HG02571 (cell line): ENCODE results near the gene PCYT1B.
"Not testable (repeated sequence)": the region's sequence is repeated elsewhere in the genome, so short reads cannot be mapped to it uniquely, and the experiment has no call there.

Experiments used
- ATAC-seq: cut with Tn5 transposase; IDR thresholded peaks from one replicate; pipeline ENCODE4 v1.9.1; 2021; ENCODE audit warnings: mild to moderate bottlenecking, moderate library complexity; ENCODE audit not compliant: unreplicated experiment

PCYT1B gene

GRCh38 chrX:24647257-24648058 is at the start of gene PCYT1B:
Gene PCYT1B (minus strand): TSS chrX:24647347. CDS start chrX:24647105, 242 bp downstream.
- peak; percentile 79 for ATAC-seq

GRCh38 chrX:24696294-24696693 is 49.1 kb upstream of the PCYT1B start:
- ATAC-seq, result no peak

- ATAC-seq, result no peak
Observed at GRCh38 chrX:24694825-24695224, 47.7 kb upstream of the PCYT1B start.

- peak; percentile 92 for ATAC-seq
Observed at GRCh38 chrX:24693453-24694202, 46.5 kb upstream of the PCYT1B start, which contains the start of gene POLA1. Gene POLA1 (plus strand): TSS chrX:24693918. CDS start chrX:24693962, 44 bp downstream.

- ATAC-seq, result no peak
Observed at GRCh38 chrX:24692305-24692704, 45.2 kb upstream of the PCYT1B start.

- ATAC-seq, result no peak
Observed at GRCh38 chrX:24684048-24684447, 36.9 kb upstream of the PCYT1B start.

- no peak for ATAC-seq
Observed at GRCh38 chrX:24682739-24683432, 35.7 kb upstream of the PCYT1B start.

- ATAC-seq, result no peak
Observed at GRCh38 chrX:24676403-24677024, 29.4 kb upstream of the PCYT1B start.

- no peak for ATAC-seq
Observed at GRCh38 chrX:24673424-24673823, 26.3 kb upstream of the PCYT1B start.

- no peak for ATAC-seq
Observed at GRCh38 chrX:24672701-24673190, 25.6 kb upstream of the PCYT1B start.

GRCh38 chrX:24668111-24668510 is 21.0 kb upstream of the PCYT1B start:
- no peak for ATAC-seq

GRCh38 chrX:24662352-24662751 is 15.2 kb upstream of the PCYT1B start:
- no peak for ATAC-seq

- ATAC-seq, result no peak
Observed at GRCh38 chrX:24661292-24661691, 14.1 kb upstream of the PCYT1B start.

GRCh38 chrX:24659646-24660045 is 12.5 kb upstream of the PCYT1B start:
- ATAC-seq, result no peak

GRCh38 chrX:24659106-24659505 is 12.0 kb upstream of the PCYT1B start:
- ATAC-seq, result no peak

- no peak for ATAC-seq
Observed at GRCh38 chrX:24658421-24658820, 11.3 kb upstream of the PCYT1B start.

GRCh38 chrX:24657671-24658386 is 10.7 kb upstream of the PCYT1B start:
- ATAC-seq, result no peak

- not testable (repeated sequence) for ATAC-seq
Observed at GRCh38 chrX:24655679-24656078, 8.5 kb upstream of the PCYT1B start.

- ATAC-seq, result no peak
Observed at GRCh38 chrX:24651783-24652182, 4.6 kb upstream of the PCYT1B start.

GRCh38 chrX:24648495-24648894 is 1.3 kb upstream of the PCYT1B start:
- ATAC-seq, result no peak
